Neuronal stem cell (in vitro differentiated cells): ENCODE measurements around the gene CDK5R1.

Experiments
- DNase-seq: peaks from one replicate; pipeline ENCODE4 v3.0.0-alpha.2; 2013; ENCODE audit warnings: low spot score
- H2AFZ ChIP-seq: one replicate; pipeline ENCODE4 v1.6.1; 2013; ENCODE audit warnings: mild to moderate bottlenecking, low read length, inconsistent platforms
- H2AK5ac ChIP-seq: 2 replicates; pipeline ENCODE4 v1.6.1; 2013; ENCODE audit warnings: low read depth, mild to moderate bottlenecking, inconsistent platforms, low read length, moderate library complexity, mixed read lengths
- H2BK120ac ChIP-seq: 2 replicates; pipeline ENCODE4 v1.6.1; 2013; ENCODE audit warnings: low read depth, mild to moderate bottlenecking, inconsistent platforms, low read length, moderate library complexity, mixed read lengths
- H2BK12ac ChIP-seq: one replicate; pipeline ENCODE4 v1.6.1; 2013; ENCODE audit warnings: low read length, inconsistent platforms
- H2BK15ac ChIP-seq: 2 replicates; pipeline ENCODE4 v1.6.1; 2013; ENCODE audit warnings: mild to moderate bottlenecking, low read length, inconsistent platforms, mixed read lengths
- H2BK5ac ChIP-seq: one replicate; pipeline ENCODE4 v1.6.1; 2013; ENCODE audit warnings: inconsistent platforms, mild to moderate bottlenecking, low read length, moderate library complexity
- H3K14ac ChIP-seq: one replicate; pipeline ENCODE4 v1.6.1; 2013; ENCODE audit warnings: low read length, inconsistent platforms
- H3K18ac ChIP-seq: 2 replicates; pipeline ENCODE4 v1.6.1; 2013; ENCODE audit warnings: low read length, inconsistent platforms
- H3K23ac ChIP-seq: 2 replicates; pipeline ENCODE4 v1.6.1; 2013; ENCODE audit warnings: low read depth, mild to moderate bottlenecking, mixed read lengths, low read length, inconsistent platforms; ENCODE audit not compliant: poor library complexity
- H3K27ac ChIP-seq: replicated peaks from 3 replicates; pipeline ENCODE4 v1.5.1; 2013; ENCODE audit warnings: low read length, inconsistent platforms
- H3K27me3 ChIP-seq, 3 experiments: 2 replicates each; pipeline ENCODE4 v1.6.1; 2013; ENCODE audit warnings: low read length in 3 of 3, mild to moderate bottlenecking in 2 of 3, inconsistent platforms in 1 of 3, low read depth in 1 of 3, mixed read lengths in 1 of 3, moderate library complexity in 1 of 3; ENCODE audit not compliant: control insufficient read depth in 3 of 3, insufficient read depth in 3 of 3
- H3K36me3 ChIP-seq, 2 donors: replicated peaks in 1 of 2; 2 replicates each; pipeline ENCODE4 v1.6.1; 2013; ENCODE audit warnings: low read length in 2 of 2; ENCODE audit not compliant: control insufficient read depth in 2 of 2, insufficient read depth in 2 of 2
- H3K4ac ChIP-seq: 2 replicates; pipeline ENCODE4 v1.6.1; 2013; ENCODE audit warnings: inconsistent platforms, mild to moderate bottlenecking, low read length, moderate library complexity
- H3K4me1 ChIP-seq, 2 donors: 1 replicate in 1 of 2; 2 replicates in 1 of 2; pipeline ENCODE4 v1.6.1; 2013; ENCODE audit warnings: low read length in 2 of 2, low read depth in 1 of 2; ENCODE audit not compliant: control insufficient read depth in 2 of 2, insufficient read depth in 1 of 2
- H3K4me2 ChIP-seq: one replicate; pipeline ENCODE4 v1.6.1; 2013; ENCODE audit warnings: mild to moderate bottlenecking, low read length, inconsistent platforms; ENCODE audit not compliant: insufficient read depth, poor library complexity, severe bottlenecking
- H3K4me3 ChIP-seq, 2 donors: 2 replicates each; pipeline ENCODE4 v1.5.1; 2013; ENCODE audit warnings: low read length in 2 of 2, mild to moderate bottlenecking in 2 of 2, inconsistent platforms in 1 of 2, moderate library complexity in 1 of 2
- H3K79me1 ChIP-seq: one replicate; pipeline ENCODE4 v1.6.1; 2013; ENCODE audit warnings: low read depth, mild to moderate bottlenecking, inconsistent platforms, low read length, moderate library complexity
- H3K9ac ChIP-seq: one replicate; pipeline ENCODE4 v1.6.1; 2013; ENCODE audit warnings: mild to moderate bottlenecking, low read depth, low read length, inconsistent platforms; ENCODE audit not compliant: poor library complexity
- H3K9me3 ChIP-seq, 2 donors: replicated peaks in 1 of 2; 2 replicates each; pipeline versions ENCODE3 to v1.6.1; 2013; ENCODE audit warnings: low read length in 2 of 2, mild to moderate bottlenecking in 2 of 2, inconsistent platforms in 1 of 2, low read depth in 1 of 2, mixed read lengths in 1 of 2, moderate library complexity in 1 of 2; ENCODE audit not compliant: control insufficient read depth in 2 of 2, insufficient read depth in 1 of 2
- H4K8ac ChIP-seq: one replicate; pipeline ENCODE4 v1.6.1; 2013; ENCODE audit warnings: low read depth, mild to moderate bottlenecking, inconsistent platforms, low read length, moderate library complexity
- H4K91ac ChIP-seq: one replicate; pipeline ENCODE4 v1.6.1; 2013; ENCODE audit warnings: low read length, low read depth, mild to moderate bottlenecking, inconsistent platforms; ENCODE audit not compliant: poor library complexity
- WGBS, 2 donors: extraction: QIAGEN DNeasy Blood & Tissue Kit; methylation state at CpG; one replicate each; pipeline ENCODE4 v1.1.7; 2013; ENCODE audit warnings: missing lambda C conversion rate in 2 of 2, mixed read lengths in 1 of 2; ENCODE audit not compliant: insufficient read length in 2 of 2, insufficient replicate concordance in 1 of 2; ENCODE audit errors: extremely low coverage in 2 of 2; 5-methylcytosine and 5-hydroxymethylcytosine counted together

The CDK5R1 gene

DNA sequence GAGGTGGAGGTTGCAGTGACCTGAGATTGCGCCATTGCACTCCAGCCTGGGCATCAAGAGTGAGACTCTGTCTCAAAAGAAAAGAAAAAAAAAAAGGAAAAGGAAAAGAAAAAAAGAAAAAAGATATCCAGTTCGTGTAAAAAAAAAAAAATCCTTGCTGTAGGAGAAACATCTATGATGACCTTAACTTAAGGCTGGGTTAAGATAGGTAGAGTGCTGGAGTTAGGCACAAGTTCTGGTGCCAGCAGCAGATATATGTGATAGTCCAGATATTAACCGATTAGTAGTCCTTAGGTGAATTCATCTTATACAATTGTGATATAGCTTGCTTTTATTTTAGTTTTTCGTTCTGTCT is 25.3 kb upstream of the CDK5R1 start:
- no peak overlapping the region for H2BK5ac ChIP-seq
- H2BK15ac ChIP-seq: no peak overlapping the region
- no peak overlapping the region for H2BK120ac ChIP-seq
- no peak overlapping the region for H3K4me2 ChIP-seq
- H2BK12ac ChIP-seq: no peak overlapping the region
- H3K23ac ChIP-seq: no peak overlapping the region
- no peak overlapping the region for H4K91ac ChIP-seq
- WGBS, 2 donors: no CpG with 5 or more reads among the region's 4 CpGs
- no peak overlapping the region for H3K14ac ChIP-seq
- no peaks in the 10 kb centered on the region for H3K27me3 ChIP-seq
- no peak for DNase-seq
- H3K9me3 ChIP-seq: no peaks in the 10 kb centered on the region
- H3K18ac ChIP-seq: no peak overlapping the region
- no peak overlapping the region for H2AK5ac ChIP-seq
- no peak overlapping the region for H3K27ac ChIP-seq
- H3K4ac ChIP-seq: no peak overlapping the region
- H4K8ac ChIP-seq: no peak overlapping the region
- no peaks in the 10 kb centered on the region for H3K79me1 ChIP-seq
- H3K4me3 ChIP-seq: no peak overlapping the region
- H3K4me1 ChIP-seq: no peaks in the 10 kb centered on the region
- no peak overlapping the region for H3K9ac ChIP-seq
- peaks cover 28 to 93% of the 10 kb centered on the region in 2 donors for H3K36me3 ChIP-seq
- no peak overlapping the region for H2AFZ ChIP-seq

DNA sequence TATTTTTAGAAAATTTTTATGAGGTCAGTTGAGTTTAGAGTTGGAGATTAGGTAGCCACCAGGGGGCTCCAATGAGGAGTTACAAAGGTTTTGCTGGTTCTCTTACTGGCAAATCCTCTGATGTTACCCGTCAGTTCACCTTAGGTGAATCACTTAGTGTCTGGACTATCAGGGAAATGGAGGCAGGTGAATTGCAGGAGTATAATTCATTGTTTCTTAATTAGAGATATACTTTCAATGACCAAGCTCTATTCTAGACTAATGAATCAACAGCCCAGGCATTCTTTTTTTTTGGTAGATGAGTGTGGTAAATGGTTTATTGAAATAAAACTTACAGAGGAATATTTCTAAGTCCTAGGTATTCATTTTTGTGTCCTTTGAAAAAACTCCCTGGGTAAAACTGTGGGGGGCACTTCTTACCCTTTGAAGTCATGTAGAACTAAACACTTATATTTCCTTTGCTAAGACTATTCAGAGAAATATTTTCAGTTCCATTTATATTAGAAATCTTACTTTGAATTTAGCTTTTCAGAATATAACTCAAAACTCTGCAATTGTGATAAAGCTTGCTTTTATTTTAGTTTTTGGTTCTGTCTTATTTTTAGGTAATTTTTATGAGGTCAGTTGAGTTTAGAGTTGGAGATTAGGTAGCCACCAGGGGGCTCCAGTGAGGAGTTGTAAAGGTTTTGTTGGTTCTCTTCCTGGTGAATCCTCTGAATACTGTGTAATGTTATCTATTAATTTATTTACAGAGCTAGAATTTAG is 24.8 kb upstream of the CDK5R1 start:
- H3K23ac ChIP-seq: no peak overlapping the region
- DNase-seq: peak; percentile 45
- no CpG with 5 or more reads among the region's 1 CpG for WGBS, 2 donors
- H3K4me3 ChIP-seq: no peak overlapping the region
- no peak overlapping the region for H3K18ac ChIP-seq
- H2BK120ac ChIP-seq: no peak overlapping the region
- H3K79me1 ChIP-seq: no peaks in the 10 kb centered on the region
- H2BK15ac ChIP-seq: no peak overlapping the region
- no peak overlapping the region for H3K4me2 ChIP-seq
- no peak overlapping the region for H3K27ac ChIP-seq
- no peak overlapping the region for H4K91ac ChIP-seq
- H3K4me1 ChIP-seq: no peaks in the 10 kb centered on the region
- peaks cover 28 to 95% of the 10 kb centered on the region in 2 donors for H3K36me3 ChIP-seq
- H3K9me3 ChIP-seq: no peaks in the 10 kb centered on the region
- H3K9ac ChIP-seq: no peak overlapping the region
- no peak overlapping the region for H3K4ac ChIP-seq
- no peak overlapping the region for H4K8ac ChIP-seq
- H2AFZ ChIP-seq: no peak overlapping the region
- H2BK12ac ChIP-seq: no peak overlapping the region
- no peak overlapping the region for H2BK5ac ChIP-seq
- H3K27me3 ChIP-seq: no peaks in the 10 kb centered on the region
- no peak overlapping the region for H3K14ac ChIP-seq
- no peak overlapping the region for H2AK5ac ChIP-seq

DNA sequence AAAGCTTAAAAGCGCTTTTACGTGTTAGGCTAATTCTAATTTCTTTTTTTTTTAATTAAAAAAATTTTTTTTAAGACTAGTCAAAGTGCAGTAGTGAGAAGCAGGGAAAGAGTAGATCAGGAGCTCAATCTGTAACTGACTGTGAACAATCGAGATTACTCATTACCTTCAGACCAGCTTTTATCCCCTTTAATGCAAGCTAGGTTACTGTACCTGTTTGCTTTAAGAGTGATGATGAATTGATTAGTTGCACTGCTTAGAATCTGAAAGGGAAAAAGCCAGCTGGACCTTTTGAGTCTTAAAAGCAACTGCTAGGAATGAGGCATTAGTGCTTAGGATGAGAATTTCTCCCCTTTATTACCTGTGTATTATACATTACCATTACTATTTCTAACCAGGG is 23.5 kb upstream of the CDK5R1 start:
- Histone ChIP-seq H3K18ac (no peak overlapping the region), H2AFZ (no peak overlapping the region), H2BK15ac (no peak overlapping the region), H2BK5ac (no peak overlapping the region), H3K79me1 (no peaks in the 10 kb centered on the region), H3K9me3 (no peaks in the 10 kb centered on the region), H3K4me2 (no peak overlapping the region), H3K23ac (no peak overlapping the region), H4K8ac (no peak overlapping the region), H3K14ac (no peak overlapping the region), H3K9ac (no peak overlapping the region), H4K91ac (no peak overlapping the region), H2BK120ac (no peak overlapping the region), H3K36me3 (peaks cover 26 to 95% of the 10 kb centered on the region in 2 donors), H3K4me1 (no peaks in the 10 kb centered on the region), H3K27ac (no peak overlapping the region), H3K27me3 (no peaks in the 10 kb centered on the region), H3K4me3 (no peak overlapping the region), H2AK5ac (no peak overlapping the region), H2BK12ac (no peak overlapping the region), H3K4ac (no peak overlapping the region)
- DNase-seq: no peak
- WGBS, 2 donors: no CpG with 5 or more reads among the region's 3 CpGs

DNA sequence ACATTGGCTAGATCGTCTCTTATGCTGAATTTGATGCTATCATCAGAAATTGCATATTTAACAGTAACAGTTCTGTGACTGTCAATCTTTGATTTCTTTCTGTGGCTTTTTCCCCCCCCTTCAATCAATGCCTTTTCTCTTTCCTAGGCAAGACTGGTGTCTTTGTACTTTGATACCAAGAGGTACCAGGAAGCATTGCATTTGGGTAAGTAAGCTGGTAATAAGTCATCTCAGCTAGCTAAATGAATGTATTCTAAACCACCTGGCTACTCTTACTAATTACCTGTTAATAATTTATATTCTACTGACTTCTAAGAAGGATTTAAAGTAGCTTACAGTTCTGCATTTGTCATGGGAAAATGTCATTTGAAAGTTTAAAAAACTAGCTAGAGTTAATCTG is 22.4 kb upstream of the CDK5R1 start:
- H3K27me3 ChIP-seq: no peaks in the 10 kb centered on the region
- H3K27ac ChIP-seq: no peak overlapping the region
- no peaks in the 10 kb centered on the region for H3K4me1 ChIP-seq
- H3K18ac ChIP-seq: no peak overlapping the region
- H2AK5ac ChIP-seq: no peak overlapping the region
- H3K14ac ChIP-seq: no peak overlapping the region
- H3K4ac ChIP-seq: no peak overlapping the region
- H3K4me3 ChIP-seq: no peak overlapping the region
- no peaks in the 10 kb centered on the region for H3K9me3 ChIP-seq
- DNase-seq: no peak
- H2BK120ac ChIP-seq: no peak overlapping the region
- H2BK12ac ChIP-seq: no peak overlapping the region
- H3K23ac ChIP-seq: no peak overlapping the region
- H4K91ac ChIP-seq: no peak overlapping the region
- H3K9ac ChIP-seq: no peak overlapping the region
- no peak overlapping the region for H4K8ac ChIP-seq
- H2AFZ ChIP-seq: no peak overlapping the region
- H3K4me2 ChIP-seq: no peak overlapping the region
- H2BK15ac ChIP-seq: no peak overlapping the region
- WGBS, 2 donors: no CpG with 5 or more reads among the region's 1 CpG
- peaks cover 27 to 95% of the 10 kb centered on the region in 2 donors for H3K36me3 ChIP-seq
- no peak overlapping the region for H2BK5ac ChIP-seq
- H3K79me1 ChIP-seq: peaks cover 4% of the 10 kb centered on the region
